ENCODE measurements around the gene COL4A6.

The COL4A6 gene

DNA sequence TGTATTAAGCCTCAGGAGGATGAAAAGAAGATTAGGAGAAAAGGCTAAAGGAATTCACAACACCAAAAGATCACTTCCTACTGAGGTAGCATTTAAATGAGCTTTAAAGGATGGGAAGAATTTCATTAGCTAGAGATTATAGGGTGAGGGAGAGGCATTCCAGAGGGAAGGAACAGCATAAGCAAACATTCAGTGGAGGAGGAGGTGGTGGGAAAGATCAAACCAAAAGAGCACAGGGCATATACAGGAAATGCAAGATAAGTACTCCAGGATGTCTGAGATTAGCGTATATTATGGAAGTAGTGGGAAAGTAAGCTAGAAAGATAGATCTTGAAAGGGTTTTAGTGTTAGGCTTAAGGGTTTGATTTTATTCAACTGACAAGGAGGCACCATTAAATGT, 84.8 kb downstream of the COL4A6 start:
- no peak for DNase-seq (ENCODE audit: low read depth)
- no peak overlapping the region for H3K4me3 ChIP-seq (ENCODE audit: low read depth, low read length)
- no peak for TF ChIP-seq CTCF (IDR thresholded peaks at IDR 0.05; ENCODE audit: low read depth, low read length, missing control alignments)

DNA sequence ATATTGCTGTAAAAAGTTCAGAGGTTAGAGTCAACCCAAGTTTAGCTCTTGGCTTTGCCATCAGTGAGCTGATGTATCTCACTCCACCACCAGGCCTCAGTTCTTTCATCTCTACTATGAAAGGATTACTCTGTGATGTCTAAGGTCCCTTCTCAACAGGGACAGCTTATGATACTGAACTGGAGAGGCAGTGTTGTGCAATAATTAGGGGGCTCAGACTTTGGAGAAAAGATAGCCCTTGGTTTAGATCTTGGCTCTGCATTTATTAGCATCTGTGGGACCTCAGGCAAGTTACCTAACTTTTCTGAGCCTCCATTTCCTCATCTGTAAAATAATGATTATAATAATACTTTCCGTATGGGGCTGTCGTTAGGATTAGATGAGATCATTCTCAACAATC, 89.0 kb downstream of the COL4A6 start:
- H3K4me3 ChIP-seq (ENCODE audit: low read depth, low read length) = no peak overlapping the region
- no peak for DNase-seq (ENCODE audit: low read depth)
- no peak for TF ChIP-seq CTCF (IDR thresholded peaks at IDR 0.05; ENCODE audit: low read depth, low read length, missing control alignments)

- no peak for TF ChIP-seq CTCF (IDR thresholded peaks at IDR 0.05; ENCODE audit: low read depth, low read length, missing control alignments)
- no peak for DNase-seq (ENCODE audit: low read depth)
- H3K4me3 ChIP-seq (ENCODE audit: low read depth, low read length) = no peak overlapping the region
These were observed 89.7 kb downstream of the COL4A6 start for GRCh38 chrX:108348525-108348924.

- H3K4me3 ChIP-seq (ENCODE audit: low read depth, low read length) = no peak overlapping the region
- TF ChIP-seq CTCF (IDR thresholded peaks at IDR 0.05; ENCODE audit: low read depth, low read length, missing control alignments) = no peak
- DNase-seq (ENCODE audit: low read depth) = no peak
These were observed 90.4 kb downstream of the COL4A6 start for GRCh38 chrX:108347800-108348199.

DNA sequence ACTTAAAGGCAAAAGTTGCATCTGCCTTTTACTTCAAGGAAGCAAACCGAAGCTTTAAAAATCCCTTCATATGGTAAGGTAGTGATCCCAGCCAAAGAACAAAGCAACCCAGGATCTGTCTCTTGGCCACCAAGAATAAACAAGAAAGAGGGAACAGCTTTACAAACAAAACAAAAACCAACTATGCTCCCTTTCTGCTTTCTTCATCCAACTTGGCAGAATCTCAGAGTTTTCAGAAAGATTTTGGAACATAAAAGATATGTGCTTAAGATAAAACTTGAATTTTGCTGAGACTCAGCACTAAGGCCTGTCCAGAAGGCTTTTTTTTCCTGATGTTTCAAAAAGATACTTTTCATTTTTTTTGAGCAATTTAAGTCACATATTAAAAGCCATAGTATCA, 94.0 kb downstream of the COL4A6 start:
- DNase-seq (ENCODE audit: low read depth) = no peak
- TF ChIP-seq CTCF (IDR thresholded peaks at IDR 0.05; ENCODE audit: low read depth, low read length, missing control alignments) = no peak
- H3K4me3 ChIP-seq (ENCODE audit: low read depth, low read length) = no peak overlapping the region

- H3K4me3 ChIP-seq (ENCODE audit: low read depth, low read length) = no peak overlapping the region
- TF ChIP-seq CTCF (IDR thresholded peaks at IDR 0.05; ENCODE audit: low read depth, low read length, missing control alignments) = no peak
- DNase-seq (ENCODE audit: low read depth) = no peak
These were observed 96.3 kb downstream of the COL4A6 start for GRCh38 chrX:108341947-108342346.

GRCh38 chrX:108332281-108332680, 105.9 kb downstream of the COL4A6 start:
- no peak overlapping the region for H3K4me3 ChIP-seq (ENCODE audit: low read depth, low read length)
- no peak for TF ChIP-seq CTCF (IDR thresholded peaks at IDR 0.05; ENCODE audit: low read depth, low read length, missing control alignments)
- no peak for DNase-seq (ENCODE audit: low read depth)
